LNCaP clone FGC (cell line): ENCODE measurements around the gene PSMD8.
A peak's percentile ranks its signal among the peaks of the same experiment; 100 is the strongest.

Experiments used
- DNase-seq: peaks from one replicate; pipeline ENCODE4 v3.0.0-alpha.2; 2011; ENCODE audit warnings: low read depth
- H3K4me3 ChIP-seq: 2 replicates; pipeline ENCODE4 v1.5.1; 2011; ENCODE audit warnings: mild to moderate bottlenecking, low read depth, low read length, control low read depth
- TF ChIP-seq, protein P1 (sequence below): IDR thresholded peaks from 2 replicates; pipeline ENCODE4 v1.5.1; 2012; ENCODE audit warnings: mild to moderate bottlenecking; ENCODE audit not compliant: control insufficient read depth, insufficient read depth; ENCODE audit errors: extremely low read depth

Gene PSMD8

DNA sequence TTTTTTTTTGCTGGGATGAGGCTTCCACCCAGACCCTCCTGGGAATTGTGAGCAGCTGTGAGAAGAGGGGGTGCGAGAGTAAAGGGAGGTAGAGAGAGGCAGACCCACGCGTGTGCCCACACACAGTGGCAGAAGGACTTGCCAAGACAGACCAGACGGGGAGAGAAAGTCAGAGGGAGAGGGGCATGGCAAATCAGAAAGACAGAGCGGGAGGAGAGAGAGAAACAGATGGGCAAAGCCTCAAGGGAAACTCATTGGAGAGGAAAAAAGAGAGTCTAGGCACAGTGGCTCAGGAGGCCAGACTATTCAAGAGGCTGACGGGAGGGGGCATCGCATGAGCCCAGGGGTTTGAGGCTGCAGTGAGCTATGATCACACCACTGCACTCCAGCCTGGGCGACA is 21.8 kb upstream of the PSMD8 start:
- TF ChIP-seq, protein P1, sequence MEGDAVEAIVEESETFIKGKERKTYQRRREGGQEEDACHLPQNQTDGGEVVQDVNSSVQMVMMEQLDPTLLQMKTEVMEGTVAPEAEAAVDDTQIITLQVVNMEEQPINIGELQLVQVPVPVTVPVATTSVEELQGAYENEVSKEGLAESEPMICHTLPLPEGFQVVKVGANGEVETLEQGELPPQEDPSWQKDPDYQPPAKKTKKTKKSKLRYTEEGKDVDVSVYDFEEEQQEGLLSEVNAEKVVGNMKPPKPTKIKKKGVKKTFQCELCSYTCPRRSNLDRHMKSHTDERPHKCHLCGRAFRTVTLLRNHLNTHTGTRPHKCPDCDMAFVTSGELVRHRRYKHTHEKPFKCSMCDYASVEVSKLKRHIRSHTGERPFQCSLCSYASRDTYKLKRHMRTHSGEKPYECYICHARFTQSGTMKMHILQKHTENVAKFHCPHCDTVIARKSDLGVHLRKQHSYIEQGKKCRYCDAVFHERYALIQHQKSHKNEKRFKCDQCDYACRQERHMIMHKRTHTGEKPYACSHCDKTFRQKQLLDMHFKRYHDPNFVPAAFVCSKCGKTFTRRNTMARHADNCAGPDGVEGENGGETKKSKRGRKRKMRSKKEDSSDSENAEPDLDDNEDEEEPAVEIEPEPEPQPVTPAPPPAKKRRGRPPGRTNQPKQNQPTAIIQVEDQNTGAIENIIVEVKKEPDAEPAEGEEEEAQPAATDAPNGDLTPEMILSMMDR, result no peak
- no peak for DNase-seq
- no peak overlapping the region for H3K4me3 ChIP-seq

DNA sequence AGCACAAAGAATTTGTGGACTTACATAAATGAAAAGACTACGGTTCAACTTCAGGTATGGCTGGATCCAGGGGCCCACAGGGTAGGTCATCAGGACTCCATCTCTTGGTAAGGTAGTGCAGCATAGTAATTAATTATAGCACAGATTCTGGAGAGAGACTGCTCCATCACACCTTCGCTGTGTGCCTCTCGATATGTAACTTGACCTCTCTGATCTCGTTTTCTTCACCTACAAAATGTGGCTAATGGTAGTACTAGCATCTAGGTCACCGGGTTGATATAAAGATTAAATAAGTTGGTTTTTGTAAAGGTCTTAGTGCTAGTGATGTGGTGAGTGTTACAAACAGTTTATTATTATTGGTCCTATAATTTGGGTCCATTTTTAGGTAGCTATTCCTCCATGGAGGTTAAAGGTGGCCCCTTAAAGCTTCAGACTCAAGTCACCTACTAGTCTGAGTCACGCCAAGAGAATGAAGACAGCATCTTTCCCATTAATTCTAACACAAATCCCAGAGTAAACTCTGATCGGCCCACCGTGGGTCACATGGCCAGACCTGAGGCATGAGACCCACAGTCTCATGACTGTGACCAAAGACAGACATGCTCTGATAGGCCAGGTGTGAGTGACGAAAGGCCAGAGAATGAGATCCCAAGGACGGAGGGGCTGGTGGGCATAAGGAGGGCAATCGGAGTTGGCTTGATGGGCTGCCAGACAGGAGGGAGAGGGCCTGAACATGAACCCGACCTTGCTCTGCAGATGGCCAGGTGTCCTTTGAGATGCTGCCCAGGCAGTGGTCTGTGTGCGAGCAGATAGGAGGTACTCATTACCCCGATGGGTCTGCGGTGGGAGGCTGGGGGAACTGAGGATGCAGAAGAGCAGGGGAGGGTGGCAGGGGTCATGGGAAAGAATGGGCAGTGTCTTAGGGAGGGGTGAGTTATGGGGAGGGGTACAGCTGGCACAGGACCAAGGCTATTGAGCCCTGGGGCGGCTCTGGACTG is 18.3 kb upstream of the PSMD8 start:
- H3K4me3 ChIP-seq, result no peak overlapping the region
- TF ChIP-seq, protein P1, result no peak
- no peak for DNase-seq

DNA sequence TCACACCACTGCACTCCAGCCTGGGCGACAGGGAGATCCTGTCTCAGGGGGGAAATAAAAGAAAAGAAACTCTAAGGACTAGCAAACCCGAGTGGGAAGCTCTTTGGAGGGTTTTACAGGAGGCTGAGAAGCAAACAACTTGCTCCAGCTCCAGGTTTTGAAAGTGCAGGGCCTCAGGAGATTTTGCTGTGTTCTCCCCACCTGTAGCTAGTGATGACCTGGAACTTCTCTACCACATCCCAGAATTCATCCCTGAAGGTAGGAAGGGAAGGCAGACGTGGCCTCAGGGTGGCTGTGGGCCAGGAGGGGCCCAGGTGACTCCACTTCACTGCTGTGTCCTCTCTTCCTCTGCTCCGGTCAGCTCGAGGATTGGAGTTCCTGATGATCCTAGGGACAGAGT is 16.3 kb upstream of the PSMD8 start:
- no peak overlapping the region for H3K4me3 ChIP-seq
- DNase-seq, result no peak
- TF ChIP-seq, protein P1, result no peak

DNA sequence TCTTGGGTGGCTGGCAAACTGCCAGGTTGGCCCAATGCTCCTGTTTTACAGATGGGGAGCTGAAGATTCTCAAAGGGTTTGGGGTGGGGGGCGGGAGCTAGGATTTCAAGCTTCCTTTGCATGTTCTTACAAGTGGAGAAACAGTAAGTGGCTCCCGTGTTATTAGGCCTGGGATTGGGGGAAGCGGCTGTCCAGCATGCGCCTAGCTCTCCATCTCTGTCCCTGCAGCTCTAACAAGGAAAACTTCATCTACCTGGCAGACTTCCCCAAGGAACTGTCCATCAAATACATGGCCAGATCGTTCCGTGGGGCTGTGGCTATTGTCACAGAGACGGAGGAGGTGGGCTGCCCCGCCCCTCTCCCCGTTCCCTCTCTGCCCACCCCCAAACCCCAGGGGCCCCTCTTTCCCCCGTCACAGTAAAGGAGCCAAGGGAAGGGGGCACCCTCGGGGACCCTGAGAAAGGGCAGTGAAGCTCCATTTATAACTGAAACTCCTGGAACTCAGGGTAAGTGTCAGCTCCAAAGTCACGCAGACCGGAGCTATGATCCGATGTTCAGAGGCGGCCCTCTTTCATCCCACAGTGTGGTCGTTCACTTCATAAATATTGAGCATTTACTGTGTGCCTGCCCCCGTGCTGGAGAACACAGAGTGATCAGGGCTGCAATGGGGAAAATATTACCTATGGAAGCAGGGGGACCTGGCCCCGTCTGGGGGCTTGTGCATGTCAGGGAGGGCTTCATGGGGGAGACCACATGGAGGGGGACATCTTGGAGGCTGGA is 14.9 kb upstream of the PSMD8 start:
- no peak overlapping the region for H3K4me3 ChIP-seq
- DNase-seq, result no peak
- TF ChIP-seq, protein P1, result no peak

DNA sequence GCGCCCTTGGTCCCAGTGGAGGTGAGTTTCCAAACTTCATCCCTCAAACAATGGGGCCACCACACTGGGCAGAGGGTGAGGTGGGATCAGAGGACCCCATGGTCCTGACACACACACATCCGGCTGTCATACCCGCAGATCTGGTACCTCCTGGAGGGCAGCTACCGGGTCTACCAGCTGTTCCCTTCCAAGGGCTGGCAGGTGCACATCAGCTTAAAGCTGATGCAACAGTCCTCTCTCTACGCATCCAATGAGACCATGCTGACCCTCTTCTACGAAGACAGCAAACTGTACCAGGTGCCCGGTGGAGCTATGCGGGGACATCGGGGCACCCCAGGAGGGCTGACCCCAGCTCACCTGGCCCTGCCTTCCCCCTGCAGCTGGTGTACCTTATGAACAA is 14.0 kb upstream of the PSMD8 start:
- H3K4me3 ChIP-seq, result no peak overlapping the region
- DNase-seq, result no peak
- TF ChIP-seq, protein P1, result no peak

DNA sequence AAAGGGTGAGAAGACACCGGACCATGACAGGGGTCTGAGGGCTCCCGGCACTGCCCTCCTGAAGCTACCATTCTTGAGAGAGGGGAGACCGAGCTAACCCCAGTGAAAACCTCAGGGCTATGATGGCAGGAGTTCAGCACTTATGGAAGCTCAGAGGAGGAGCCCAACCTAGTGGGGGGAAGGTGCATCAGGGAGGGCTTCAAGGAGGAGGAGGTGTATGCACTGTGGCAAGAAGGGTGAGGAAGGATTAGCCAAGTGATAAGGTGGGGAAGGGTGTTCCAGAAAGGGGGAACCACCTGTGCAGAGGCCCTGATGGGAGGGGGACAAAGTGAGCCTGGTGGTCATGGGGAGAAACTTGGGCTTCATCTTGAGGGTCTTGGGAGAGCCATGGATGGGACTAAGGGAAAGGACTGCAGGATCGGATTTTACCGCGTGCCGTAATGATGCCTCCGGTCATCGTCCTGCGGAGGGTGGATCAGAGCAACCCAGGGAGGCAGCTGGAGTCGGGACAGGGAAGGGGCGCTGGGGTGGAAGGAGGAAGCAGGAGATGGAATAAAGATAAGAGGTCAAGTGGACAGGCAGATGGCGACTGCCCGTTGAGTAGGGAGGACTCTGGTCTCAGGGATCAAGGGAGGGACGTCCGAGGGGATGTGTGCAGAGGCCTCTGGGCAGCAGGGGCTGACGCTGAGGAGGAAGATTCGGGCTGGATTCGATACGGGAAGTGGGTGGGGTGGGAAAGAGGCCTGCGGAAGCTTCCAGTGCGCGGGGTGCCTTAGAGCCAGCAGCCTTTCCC is 13.3 kb upstream of the PSMD8 start:
- TF ChIP-seq, protein P1, result no peak
- peak overlapping the region; percentile 62 for H3K4me3 ChIP-seq
- DNase-seq, result no peak
